NB4 (cell line): ENCODE results near the gene NUTM1.
"Not testable (repeated sequence)": the region's sequence is repeated elsewhere in the genome, so short reads cannot be mapped to it uniquely, and the experiment has no call there.

ENCODE experiments used
- DNase-seq: peaks from one replicate; pipeline ENCODE4 v3.0.0; 2010; ENCODE audit warnings: low read depth
- H3K4me3 ChIP-seq: one replicate; pipeline ENCODE4 v1.5.1; 2011; ENCODE audit warnings: mild to moderate bottlenecking, low read depth, low read length, moderate library complexity
- CTCF ChIP-seq: IDR thresholded peaks from one replicate; pipeline ENCODE4 v1.5.1; 2012; ENCODE audit warnings: low read depth, low read length
- MAX ChIP-seq: IDR thresholded peaks from 2 replicates; pipeline ENCODE4 v1.6.1; 2011; ENCODE audit warnings: low read depth, low read length
- MYC ChIP-seq: IDR thresholded peaks from 2 replicates; pipeline ENCODE4 v1.6.1; 2011; ENCODE audit warnings: low read depth, low read length
- POLR2A ChIP-seq: IDR thresholded peaks from 2 replicates; pipeline ENCODE4 v1.6.1; 2011; ENCODE audit warnings: mild to moderate bottlenecking; ENCODE audit not compliant: insufficient read length; ENCODE audit errors: extremely low read depth

The NUTM1 gene

GRCh38 chr15:34370129-34370528 lies 27.0 kb downstream of the NUTM1 start:
- TF ChIP-seq MYC = no peak
- TF ChIP-seq CTCF = no peak
- DNase-seq = peak; percentile 36
- H3K4me3 ChIP-seq = no peak overlapping the region

GRCh38 chr15:34370643-34371042 lies 27.5 kb downstream of the NUTM1 start:
- no peak overlapping the region for H3K4me3 ChIP-seq
- DNase-seq = no peak
- TF ChIP-seq CTCF (no peak), POLR2A (no peak), MYC (no peak), MAX (no peak)

- no peak for TF ChIP-seq MYC
- TF ChIP-seq POLR2A = no peak
- TF ChIP-seq CTCF = no peak
- no peak for TF ChIP-seq MAX
- DNase-seq = no peak
- H3K4me3 ChIP-seq = no peak overlapping the region
These were observed 30.8 kb downstream of the NUTM1 start for GRCh38 chr15:34373951-34374350.

- no peak for TF ChIP-seq POLR2A
- TF ChIP-seq CTCF = no peak
- TF ChIP-seq MYC = no peak
- TF ChIP-seq MAX = no peak
- no peak for DNase-seq
- no peak overlapping the region for H3K4me3 ChIP-seq
These were observed 31.7 kb downstream of the NUTM1 start for GRCh38 chr15:34374816-34375215.

GRCh38 chr15:34375541-34375940 lies 32.4 kb downstream of the NUTM1 start:
- not testable (repeated sequence) for H3K4me3 ChIP-seq, DNase-seq

GRCh38 chr15:34376856-34377255 lies 33.7 kb downstream of the NUTM1 start:
- TF ChIP-seq MYC (no peak), POLR2A (no peak), CTCF (no peak), MAX (no peak)
- H3K4me3 ChIP-seq = no peak overlapping the region
- no peak for DNase-seq

GRCh38 chr15:34380491-34380890 lies 37.4 kb downstream of the NUTM1 start:
- not testable (repeated sequence) for H3K4me3 ChIP-seq, DNase-seq

- H3K4me3 ChIP-seq, DNase-seq: not testable (repeated sequence)
These were observed 38.9 kb downstream of the NUTM1 start for GRCh38 chr15:34381829-34382521.

- DNase-seq, H3K4me3 ChIP-seq: not testable (repeated sequence)
These were observed 46.5 kb downstream of the NUTM1 start for GRCh38 chr15:34389594-34390086.

- not testable (repeated sequence) for DNase-seq, H3K4me3 ChIP-seq
These were observed 49.9 kb downstream of the NUTM1 start for GRCh38 chr15:34392981-34393380.
